Smooth muscle cell (in vitro differentiated cells): Measurements from ENCODE around the gene ALS2CL. TPM values are rescaled to one million over a fixed set of nuclear protein-coding genes. Genes with fewer than 3 reads are reported as not detected.

Experiments used
- DNase-seq: peaks from one replicate; lab custom pipeline; 2025; ENCODE audit not compliant: unreplicated experiment; lab: John Stamatoyannopoulos, UW
- H2AFZ ChIP-seq: fragments of 200-600 bp; sonication (generic); 2 replicates; pipeline ENCODE4 v1.6.0; 2016; ENCODE audit warnings: antibody characterized with exemption, low read depth, mild to moderate bottlenecking
- H3F3A ChIP-seq: fragments of 200-600 bp; sonication (generic); 2 replicates; pipeline ENCODE4 v1.6.0; 2017; ENCODE audit warnings: antibody characterized with exemption, low read depth
- H3K27ac ChIP-seq: fragments of 200-600 bp; sonication (generic); 2 replicates; pipeline ENCODE4 v1.5.1; 2016; ENCODE audit warnings: low read depth, mild to moderate bottlenecking
- H3K27me3 ChIP-seq: fragments of 200-600 bp; sonication (generic); 2 replicates; pipeline ENCODE4 v1.6.1; 2016; ENCODE audit warnings: low read depth, mild to moderate bottlenecking
- H3K36me3 ChIP-seq: fragments of 200-600 bp; sonication (generic); 2 replicates; pipeline ENCODE4 v1.5.1; 2016; ENCODE audit warnings: low read depth
- H3K4me1 ChIP-seq: fragments of 200-600 bp; sonication (generic); 2 replicates; pipeline ENCODE4 v1.5.1; 2016; ENCODE audit warnings: low read depth
- H3K4me2 ChIP-seq: fragments of 200-600 bp; sonication (generic); 2 replicates; pipeline ENCODE4 v1.6.0; 2016; ENCODE audit warnings: mild to moderate bottlenecking
- H3K4me3 ChIP-seq: fragments of 200-600 bp; sonication (generic); 2 replicates; pipeline ENCODE4 v1.5.1; 2016; ENCODE audit warnings: mild to moderate bottlenecking
- H3K79me2 ChIP-seq: fragments of 200-600 bp; sonication (generic); 2 replicates; pipeline ENCODE4 v1.6.0; 2016; ENCODE audit warnings: low read depth, mild to moderate bottlenecking
- H3K9ac ChIP-seq: fragments of 200-600 bp; sonication (generic); 2 replicates; pipeline ENCODE4 v1.6.0; 2016; ENCODE audit warnings: low read depth
- H3K9me3 ChIP-seq: fragments of 200-600 bp; sonication (generic); replicated peaks from 2 replicates; pipeline ENCODE4 v1.5.1; 2016; ENCODE audit warnings: low read depth
- H4K20me1 ChIP-seq: fragments of 200-600 bp; sonication (generic); 2 replicates; pipeline ENCODE4 v1.6.0; 2016; ENCODE audit warnings: low read depth
- WGBS: methylation state at CpG from one replicate; pipeline ENCODE4 v1.1.7; 2016; ENCODE audit warnings: low lambda C conversion rate; 5-methylcytosine and 5-hydroxymethylcytosine counted together
- polyA plus RNA-seq: library from polyadenylated mRNA; unstranded; fragments of >200 nt; fragmentation: Nextera tagmentation; extraction: Ambion mirVana; gene quantifications from 2 replicates; pipeline ENCODE4 v1.2.1, GENCODE V29; 2016
- total RNA-seq: library from RNA; depleted of rRNA; stranded (reverse); fragments of >200 nt; gene quantifications from 2 replicates; pipeline ENCODE4 v1.2.3, GENCODE V29; 2014
- TF ChIP-seq, protein P1 (sequence below): fragments of 200-600 bp; sonication (generic); IDR thresholded peaks from 2 replicates; pipeline ENCODE4 v1.5.1; 2017; ENCODE audit warnings: borderline replicate concordance, mild to moderate bottlenecking, antibody characterized with exemption; ENCODE audit not compliant: insufficient read depth, poor library complexity, severe bottlenecking

The ALS2CL gene
- total and polyA plus RNA-seq, 2 experiments from 2014 or later, result 8.5 to 9.4 TPM

DNA sequence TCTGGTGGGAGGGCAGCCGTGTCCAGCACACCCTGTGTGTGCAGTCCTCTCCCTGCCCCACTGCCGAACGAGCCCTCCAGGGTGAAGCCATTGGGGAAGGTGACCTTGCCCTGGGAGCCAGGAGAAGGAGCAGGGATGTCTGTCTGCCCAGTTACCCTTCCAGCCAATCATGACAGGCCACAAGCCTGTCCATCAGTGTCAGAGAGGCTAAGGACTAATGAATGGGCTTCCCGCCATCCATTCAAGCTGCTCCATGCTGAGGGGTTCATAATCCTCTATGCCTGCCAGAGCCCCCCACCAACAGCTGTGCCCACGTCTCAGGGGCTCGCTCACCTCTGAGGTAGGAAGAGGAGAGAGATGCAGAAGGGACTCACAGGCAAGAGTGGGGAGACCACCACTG lies 15.2 kb downstream of the ALS2CL start:
- no peaks in the 10 kb centered on the region for H4K20me1 ChIP-seq
- H3K79me2 ChIP-seq, result no peaks in the 10 kb centered on the region
- WGBS, result 97% methylated on average over 6 of the region's 6 CpGs
- H3K27me3 ChIP-seq, result no peaks in the 10 kb centered on the region
- no peak overlapping the region for H2AFZ ChIP-seq
- H3K9me3 ChIP-seq, result no peaks in the 10 kb centered on the region
- H3K4me3 ChIP-seq, result no peak overlapping the region
- no peak overlapping the region for H3K4me2 ChIP-seq
- no peaks in the 10 kb centered on the region for H3K36me3 ChIP-seq
- DNase-seq, result no peak
- H3K9ac ChIP-seq, result no peak overlapping the region
- TF ChIP-seq, protein P1, sequence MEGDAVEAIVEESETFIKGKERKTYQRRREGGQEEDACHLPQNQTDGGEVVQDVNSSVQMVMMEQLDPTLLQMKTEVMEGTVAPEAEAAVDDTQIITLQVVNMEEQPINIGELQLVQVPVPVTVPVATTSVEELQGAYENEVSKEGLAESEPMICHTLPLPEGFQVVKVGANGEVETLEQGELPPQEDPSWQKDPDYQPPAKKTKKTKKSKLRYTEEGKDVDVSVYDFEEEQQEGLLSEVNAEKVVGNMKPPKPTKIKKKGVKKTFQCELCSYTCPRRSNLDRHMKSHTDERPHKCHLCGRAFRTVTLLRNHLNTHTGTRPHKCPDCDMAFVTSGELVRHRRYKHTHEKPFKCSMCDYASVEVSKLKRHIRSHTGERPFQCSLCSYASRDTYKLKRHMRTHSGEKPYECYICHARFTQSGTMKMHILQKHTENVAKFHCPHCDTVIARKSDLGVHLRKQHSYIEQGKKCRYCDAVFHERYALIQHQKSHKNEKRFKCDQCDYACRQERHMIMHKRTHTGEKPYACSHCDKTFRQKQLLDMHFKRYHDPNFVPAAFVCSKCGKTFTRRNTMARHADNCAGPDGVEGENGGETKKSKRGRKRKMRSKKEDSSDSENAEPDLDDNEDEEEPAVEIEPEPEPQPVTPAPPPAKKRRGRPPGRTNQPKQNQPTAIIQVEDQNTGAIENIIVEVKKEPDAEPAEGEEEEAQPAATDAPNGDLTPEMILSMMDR, result no peak
- no peak overlapping the region for H3K27ac ChIP-seq
- H3K4me1 ChIP-seq, result no peaks in the 10 kb centered on the region
- no peaks in the 10 kb centered on the region for H3F3A ChIP-seq

DNA sequence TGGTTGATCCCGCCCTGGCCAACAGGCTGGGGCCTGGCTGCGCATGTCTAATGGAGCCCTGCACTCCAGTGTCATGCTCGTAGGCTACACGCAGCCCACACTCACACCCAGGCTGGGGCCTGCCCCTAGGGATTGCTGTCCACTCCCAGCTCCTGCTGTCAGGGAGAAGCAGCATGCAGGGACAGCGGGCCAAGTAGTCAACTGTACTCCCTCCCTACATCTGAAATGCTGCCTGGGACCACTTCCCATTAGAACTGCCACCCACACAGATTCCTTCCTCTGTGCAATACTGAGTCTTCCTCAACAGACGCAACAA lies 16.1 kb downstream of the ALS2CL start:
- Histone ChIP-seq H3K4me2 (no peak overlapping the region), H3K4me3 (no peak overlapping the region), H3K27ac (no peak overlapping the region), H3K9me3 (no peaks in the 10 kb centered on the region), H3K4me1 (no peaks in the 10 kb centered on the region), H3K9ac (no peak overlapping the region), H3K79me2 (no peaks in the 10 kb centered on the region), H3K27me3 (no peaks in the 10 kb centered on the region), H3K36me3 (no peaks in the 10 kb centered on the region), H2AFZ (no peak overlapping the region), H3F3A (no peaks in the 10 kb centered on the region), H4K20me1 (no peaks in the 10 kb centered on the region)
- 66% methylated on average over 6 of the region's 6 CpGs for WGBS
- no peak for DNase-seq
- TF ChIP-seq, protein P1, result no peak

DNA sequence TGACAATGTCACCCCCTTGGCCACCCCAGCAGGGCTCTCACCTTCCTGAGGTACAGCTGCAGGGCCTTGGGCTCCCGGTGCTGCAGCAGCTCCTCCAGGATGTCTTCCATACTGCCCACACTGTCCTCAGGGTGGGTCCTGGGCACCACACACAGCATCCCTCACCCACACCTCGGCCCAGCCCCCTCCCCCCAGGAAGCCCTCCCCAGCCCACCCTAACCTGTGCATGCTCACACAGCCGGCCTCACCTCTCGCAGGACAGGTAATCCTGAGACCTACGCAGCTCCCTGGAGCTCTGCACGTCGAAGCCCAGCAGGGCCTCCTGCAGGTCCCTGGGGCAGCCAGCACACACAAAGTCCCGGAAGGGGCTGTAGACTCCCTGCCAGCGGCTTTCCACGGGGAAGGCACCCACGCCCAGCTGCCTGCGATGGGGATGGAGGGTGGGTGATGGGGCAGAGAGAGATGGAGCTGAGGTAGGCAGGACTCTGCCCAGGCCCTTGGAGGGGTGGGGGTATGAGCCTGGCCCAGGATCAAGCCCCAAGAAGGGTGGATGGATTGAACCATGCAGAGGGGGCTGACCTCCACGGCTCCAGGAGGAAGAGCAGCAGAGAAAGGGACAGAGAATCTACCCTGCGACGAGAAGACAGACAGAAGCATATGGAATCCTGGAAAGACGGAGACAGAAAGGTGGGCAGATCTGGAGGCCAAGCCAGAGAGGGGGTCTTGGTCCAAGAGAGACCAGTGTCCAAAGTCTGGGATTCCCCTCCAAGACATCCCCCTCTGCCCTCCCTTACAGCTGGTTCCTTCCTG lies 16.7 kb downstream of the ALS2CL start:
- Histone ChIP-seq H3K27ac (no peak overlapping the region), H2AFZ (no peak overlapping the region), H3K4me2 (no peak overlapping the region), H3K9me3 (no peaks in the 10 kb centered on the region), H3K27me3 (no peaks in the 10 kb centered on the region), H3K79me2 (no peaks in the 10 kb centered on the region), H3K4me3 (no peak overlapping the region), H3F3A (no peaks in the 10 kb centered on the region), H3K9ac (no peak overlapping the region), H3K36me3 (no peaks in the 10 kb centered on the region), H4K20me1 (no peaks in the 10 kb centered on the region), H3K4me1 (no peaks in the 10 kb centered on the region)
- TF ChIP-seq, protein P1, result no peak
- 94% methylated on average over 15 of the region's 16 CpGs for WGBS
- no peak for DNase-seq

DNA sequence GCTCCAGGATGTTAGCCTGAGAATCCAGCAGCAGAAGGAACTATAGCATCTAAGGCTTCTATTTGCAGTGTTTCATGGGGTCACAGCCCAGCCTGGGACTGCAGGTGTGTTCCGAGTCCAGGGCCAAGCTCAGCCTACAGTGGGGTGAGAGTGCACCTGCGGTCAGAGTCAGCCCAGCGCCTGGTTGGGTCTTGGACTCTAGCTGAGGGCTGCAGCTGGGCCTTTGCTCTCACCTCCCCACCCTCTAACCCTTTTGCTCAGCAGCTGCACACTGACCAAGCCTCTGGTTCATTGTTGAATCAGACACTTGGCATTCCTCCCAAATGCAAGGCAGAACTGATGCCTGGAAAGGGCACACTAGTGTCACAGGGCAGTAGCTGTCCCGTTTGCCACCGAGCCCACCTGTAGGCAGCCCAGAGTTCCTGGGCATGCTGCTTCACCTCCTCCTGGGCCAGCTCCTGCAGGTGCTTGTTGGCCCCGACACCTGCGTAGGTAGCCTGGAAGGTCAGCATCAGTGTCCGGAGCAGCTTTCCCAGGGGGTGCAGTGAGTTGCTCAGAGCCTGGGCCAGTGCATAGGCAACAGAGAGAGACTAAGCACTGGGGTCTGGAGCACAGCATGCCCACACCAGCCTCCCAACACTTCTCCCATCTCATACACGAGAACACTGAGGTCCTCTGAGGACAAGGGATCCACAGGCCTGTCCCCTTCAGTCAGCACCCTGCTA lies 17.5 kb downstream of the ALS2CL start:
- Histone ChIP-seq H3K79me2 (no peaks in the 10 kb centered on the region), H3F3A (no peaks in the 10 kb centered on the region), H3K4me1 (no peaks in the 10 kb centered on the region), H2AFZ (no peak overlapping the region), H3K4me3 (no peak overlapping the region), H3K9ac (no peak overlapping the region), H3K9me3 (no peaks in the 10 kb centered on the region), H3K4me2 (no peak overlapping the region), H4K20me1 (no peaks in the 10 kb centered on the region), H3K27ac (no peak overlapping the region), H3K36me3 (no peaks in the 10 kb centered on the region), H3K27me3 (no peaks in the 10 kb centered on the region)
- TF ChIP-seq, protein P1, result no peak
- DNase-seq, result no peak
- WGBS, result 93% methylated on average over 9 of the region's 9 CpGs
